Right lobe of liver (tissue), 4 donors: Measurements from ENCODE around the gene MCTP2.

Experiments
- CTCF ChIP-seq, 4 donors: fragments of 200-600 bp in 3 of 4; fragments of 450-650 bp in 1 of 4; IDR thresholded peaks; one replicate each; pipeline versions ENCODE4 v1.5.1 to v1.8.0; 2016 to 2022; ENCODE audit warnings: antibody characterized with exemption in 4 of 4, mild to moderate bottlenecking in 2 of 4
- POLR2A ChIP-seq: fragments of 450-650 bp; IDR thresholded peaks from one replicate; pipeline ENCODE4 v1.6.1; 2017; ENCODE audit warnings: antibody characterized with exemption, mild to moderate bottlenecking
- donor health status: DM: no; HTN: no; CAD: no.
- donor health status: DM: no; HTN: no; CAD: no.
- donor health status: DM: no; HTN: yes; CAD: no.

- TF ChIP-seq CTCF (IDR thresholded peaks at IDR 0.05): no peak
- TF ChIP-seq POLR2A: no peak
These were observed 223.9 kb downstream of the MCTP2 start for GRCh38 chr15:94455297-94455696.
